ENCODE results near the gene KIAA1755.
"Not testable (repeated sequence)": the region's sequence is repeated elsewhere in the genome, so short reads cannot be mapped to it uniquely, and the experiment has no call there.

Gene KIAA1755

DNA sequence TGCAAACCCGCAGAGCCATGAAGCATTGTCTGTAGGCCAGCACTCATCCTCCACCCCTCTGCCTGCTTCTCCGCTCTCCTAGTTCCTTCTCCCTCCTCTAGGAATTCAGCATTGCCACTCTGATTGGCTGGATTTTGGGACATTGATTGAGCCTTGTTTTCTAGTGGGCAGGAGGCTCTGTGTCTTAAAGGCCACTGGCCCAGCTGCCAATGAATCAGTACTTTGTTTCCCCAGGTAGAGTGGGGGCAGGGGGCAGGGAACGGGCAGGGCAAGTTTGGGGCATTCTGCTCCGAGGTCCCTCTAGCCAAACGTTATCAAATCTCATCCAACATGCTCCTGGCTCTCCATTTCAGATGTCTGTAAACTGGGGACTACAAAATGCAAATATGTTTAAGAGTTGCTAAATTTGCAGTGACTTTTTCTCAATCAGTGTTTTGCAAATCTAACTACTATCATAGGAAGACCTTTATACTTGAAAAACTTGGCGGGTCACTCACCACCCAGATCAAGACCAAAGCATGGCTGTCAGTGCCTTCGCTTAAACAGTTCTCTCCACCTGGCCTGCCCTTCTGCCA lies 33.0 kb upstream of the KIAA1755 start:
- DNase-seq (ENCODE audit: low read depth, low spot score), result no peak
- in situ Hi-C loops (cut with HindIII; ENCODE audit: low sequenced_read_pairs), result no loop called here

DNA sequence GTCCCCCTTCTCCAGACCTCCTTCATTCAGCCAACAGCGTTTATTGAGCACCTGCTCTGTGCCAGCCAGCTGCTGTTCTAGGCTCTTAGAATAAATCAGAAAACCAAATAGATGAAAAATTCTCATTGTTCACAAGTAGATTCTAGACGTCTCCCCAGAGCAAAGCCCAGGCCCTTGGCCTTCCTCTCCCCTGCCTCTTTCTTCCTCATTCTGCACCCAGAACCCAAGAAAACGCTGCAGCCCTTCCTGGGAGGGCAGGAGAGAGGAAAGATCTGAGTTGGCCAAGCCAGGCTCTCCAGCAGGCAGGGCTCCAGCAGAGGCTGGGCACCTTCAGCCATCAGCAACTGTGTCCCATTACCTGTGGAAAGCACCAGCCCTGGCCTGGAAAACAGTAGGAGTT lies 31.4 kb upstream of the KIAA1755 start:
- TF ChIP-seq, protein P1, sequence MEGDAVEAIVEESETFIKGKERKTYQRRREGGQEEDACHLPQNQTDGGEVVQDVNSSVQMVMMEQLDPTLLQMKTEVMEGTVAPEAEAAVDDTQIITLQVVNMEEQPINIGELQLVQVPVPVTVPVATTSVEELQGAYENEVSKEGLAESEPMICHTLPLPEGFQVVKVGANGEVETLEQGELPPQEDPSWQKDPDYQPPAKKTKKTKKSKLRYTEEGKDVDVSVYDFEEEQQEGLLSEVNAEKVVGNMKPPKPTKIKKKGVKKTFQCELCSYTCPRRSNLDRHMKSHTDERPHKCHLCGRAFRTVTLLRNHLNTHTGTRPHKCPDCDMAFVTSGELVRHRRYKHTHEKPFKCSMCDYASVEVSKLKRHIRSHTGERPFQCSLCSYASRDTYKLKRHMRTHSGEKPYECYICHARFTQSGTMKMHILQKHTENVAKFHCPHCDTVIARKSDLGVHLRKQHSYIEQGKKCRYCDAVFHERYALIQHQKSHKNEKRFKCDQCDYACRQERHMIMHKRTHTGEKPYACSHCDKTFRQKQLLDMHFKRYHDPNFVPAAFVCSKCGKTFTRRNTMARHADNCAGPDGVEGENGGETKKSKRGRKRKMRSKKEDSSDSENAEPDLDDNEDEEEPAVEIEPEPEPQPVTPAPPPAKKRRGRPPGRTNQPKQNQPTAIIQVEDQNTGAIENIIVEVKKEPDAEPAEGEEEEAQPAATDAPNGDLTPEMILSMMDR (IDR thresholded peaks at IDR 0.05; ENCODE audit: low read depth, low read length), result no peak
- H3K4me3 ChIP-seq (ENCODE audit: low read depth, low read length), result no peak overlapping the region
- in situ Hi-C loops (cut with HindIII; ENCODE audit: low sequenced_read_pairs), result no loop called here
- DNase-seq (ENCODE audit: low read depth, low spot score), result no peak

More for the DNA sequence above, 33.0 kb upstream of the KIAA1755 start:
- no peak overlapping the region for H3K4me3 ChIP-seq (ENCODE audit: low read depth, low read length)
- TF ChIP-seq, protein P1 (IDR thresholded peaks at IDR 0.05; ENCODE audit: low read depth, low read length), result no peak

DNA sequence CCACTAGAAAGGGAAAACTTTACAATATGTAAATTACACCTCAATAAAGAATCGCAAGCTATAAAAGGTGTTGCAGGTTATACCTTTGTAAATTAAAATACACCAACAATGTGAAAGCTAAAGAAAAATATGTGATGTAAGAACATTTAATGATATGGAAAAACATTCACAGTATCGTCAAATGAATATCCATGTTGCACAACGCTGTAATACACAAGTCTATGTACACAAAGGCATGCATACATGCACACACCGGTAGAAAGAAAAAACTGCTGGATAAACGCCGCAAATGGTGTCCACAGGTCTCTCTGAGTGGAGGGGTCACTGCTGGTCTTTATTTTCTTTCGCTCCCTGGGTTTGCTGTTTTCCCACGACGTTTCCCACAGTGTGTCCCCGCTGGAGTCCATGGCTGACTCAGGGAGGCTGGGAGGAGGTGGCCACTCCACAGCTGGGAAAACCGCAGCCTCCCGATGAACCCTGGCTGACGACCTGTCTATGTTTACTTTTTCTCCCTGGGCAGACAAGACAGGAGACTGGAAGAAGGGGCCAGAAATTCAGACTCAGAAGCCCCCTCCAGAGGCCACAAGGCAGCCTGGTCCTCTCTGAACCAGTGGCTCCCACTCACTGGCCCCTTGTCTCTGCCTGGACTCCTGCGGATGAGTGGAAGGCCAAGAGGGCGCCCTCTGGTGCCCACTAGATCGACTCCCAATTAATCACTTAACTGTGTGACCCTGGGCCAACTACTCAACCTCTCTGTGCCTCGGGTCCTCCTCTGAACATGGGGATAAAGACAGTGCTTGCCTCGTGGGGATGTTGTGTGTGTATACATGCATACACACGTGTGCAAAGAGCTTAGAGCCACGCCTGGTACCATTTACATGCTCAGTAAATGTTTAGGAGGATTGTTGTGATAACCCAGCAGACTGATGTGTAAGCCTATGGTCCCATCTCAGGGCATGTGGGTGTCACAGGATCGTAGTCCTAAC lies 30.6 kb upstream of the KIAA1755 start:
- H3K4me3 ChIP-seq (ENCODE audit: low read depth, low read length), result no peak overlapping the region
- in situ Hi-C loops (cut with HindIII; ENCODE audit: low sequenced_read_pairs), result no loop called here
- peak; percentile 98 for DNase-seq (ENCODE audit: low read depth, low spot score)
- TF ChIP-seq, protein P1 (IDR thresholded peaks at IDR 0.05; ENCODE audit: low read depth, low read length), result peak; percentile 73

DNA sequence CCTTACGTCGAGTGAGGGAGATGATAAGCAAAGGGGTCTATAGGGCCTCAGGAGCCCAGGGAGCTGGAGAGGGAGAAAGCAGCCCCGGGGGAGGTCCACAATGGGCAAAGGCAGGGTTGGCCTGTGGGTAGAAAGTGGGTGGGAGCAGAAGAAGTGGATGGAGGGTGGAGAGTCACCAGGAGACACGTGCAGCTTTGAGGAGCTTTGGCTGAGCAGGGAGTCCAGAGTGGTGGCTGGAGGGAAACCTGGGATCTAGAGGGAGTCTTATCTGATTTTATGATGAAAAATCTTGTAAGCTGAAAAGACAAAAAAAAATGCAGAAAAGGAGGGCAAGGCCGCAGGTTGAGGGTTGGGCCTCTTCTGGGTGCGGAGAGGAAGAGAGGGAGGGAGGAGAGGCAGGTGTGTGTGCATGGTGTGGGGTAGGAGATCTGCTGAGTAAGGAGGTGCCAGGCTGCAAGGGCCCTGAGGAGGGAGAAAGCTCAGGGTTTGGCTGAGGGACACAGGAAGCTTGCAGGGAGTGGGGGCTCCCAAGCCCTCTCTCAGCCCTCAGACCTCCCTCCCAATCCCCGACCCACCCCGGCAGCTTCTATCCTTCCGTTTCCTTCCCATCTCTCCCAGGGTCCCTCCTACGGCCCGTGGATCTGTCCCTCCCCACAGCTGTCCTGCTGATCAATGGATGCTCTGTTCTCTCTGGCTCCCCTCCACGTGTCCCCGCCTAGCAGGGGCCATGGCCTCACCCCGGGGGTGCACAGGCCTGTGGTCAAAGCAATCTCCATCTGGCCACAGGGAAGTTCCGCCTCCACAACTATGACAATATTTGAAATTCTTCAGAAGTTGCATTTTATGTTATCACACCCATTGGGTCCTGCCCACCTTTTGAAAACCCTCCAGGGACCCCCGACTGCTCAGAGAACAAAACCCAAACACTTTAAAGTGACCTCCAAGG lies 26.3 kb upstream of the KIAA1755 start:
- H3K4me3 ChIP-seq (ENCODE audit: low read depth, low read length), result no peak overlapping the region
- DNase-seq (ENCODE audit: low read depth, low spot score), result peak; percentile 97
- TF ChIP-seq, protein P1 (IDR thresholded peaks at IDR 0.05; ENCODE audit: low read depth, low read length), result no peak
- in situ Hi-C loops (cut with HindIII; ENCODE audit: low sequenced_read_pairs), result no loop called here

DNA sequence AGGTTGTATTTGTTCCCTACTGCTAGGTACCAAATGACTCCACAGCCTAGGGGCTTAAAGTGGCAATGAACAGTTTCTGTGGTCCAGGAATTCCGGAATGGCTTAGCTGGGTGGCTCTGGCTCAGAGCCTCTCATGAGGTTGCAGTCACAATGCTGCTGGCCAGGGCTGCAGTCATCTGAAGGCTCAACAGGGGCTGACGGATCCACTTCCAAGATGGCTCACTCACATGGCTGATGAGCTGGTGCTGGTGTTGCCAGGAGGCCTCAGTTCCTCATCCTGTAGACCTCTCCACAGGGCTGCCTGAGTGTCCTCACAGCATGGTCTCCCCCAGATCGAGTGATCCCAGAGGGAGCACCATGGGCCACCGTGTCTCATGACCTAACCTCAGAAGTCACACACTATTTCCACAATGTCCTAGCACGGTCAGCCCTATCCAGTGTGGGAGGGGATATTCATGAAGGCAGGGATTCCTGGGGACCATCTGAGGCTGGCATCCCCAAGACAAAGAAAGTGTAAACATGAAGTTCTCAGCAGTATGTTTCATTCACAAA lies 24.4 kb upstream of the KIAA1755 start:
- TF ChIP-seq, protein P1 (IDR thresholded peaks at IDR 0.05; ENCODE audit: low read depth, low read length), result no peak
- no peak for DNase-seq (ENCODE audit: low read depth, low spot score)
- in situ Hi-C loops (cut with HindIII; ENCODE audit: low sequenced_read_pairs), result no loop called here
- no peak overlapping the region for H3K4me3 ChIP-seq (ENCODE audit: low read depth, low read length)

DNA sequence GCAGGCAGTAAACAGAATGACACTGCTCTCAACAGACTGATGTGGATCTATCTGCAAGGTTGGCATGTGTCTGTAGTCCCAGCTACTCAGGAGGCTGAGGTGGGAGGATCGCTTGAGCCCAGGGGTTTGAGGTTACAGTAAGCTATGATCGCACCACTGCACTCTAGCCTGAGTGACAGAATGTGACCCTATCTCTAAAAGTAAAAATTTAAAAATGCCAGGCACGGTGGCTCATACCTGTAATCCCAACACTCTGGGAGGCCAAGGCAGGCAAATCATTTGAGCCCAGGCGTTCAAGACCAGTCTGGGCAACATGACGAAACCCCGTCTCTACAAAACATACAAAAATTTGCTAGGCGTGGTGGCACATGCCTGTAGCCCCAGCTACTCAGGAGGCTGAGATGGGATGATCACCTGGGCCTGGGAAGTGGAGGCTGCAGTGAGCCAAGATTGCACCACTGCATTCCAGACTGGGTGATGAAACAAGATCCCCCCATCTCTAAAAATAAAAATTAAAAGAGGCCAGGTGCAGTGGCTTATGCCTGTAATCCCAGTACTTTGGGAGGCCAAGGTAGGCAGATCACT lies 23.6 kb upstream of the KIAA1755 start:
- DNase-seq (ENCODE audit: low read depth, low spot score); H3K4me3 ChIP-seq (ENCODE audit: low read depth, low read length); in situ Hi-C loops (cut with HindIII; ENCODE audit: low sequenced_read_pairs): not testable (repeated sequence)

Data from astrocyte of the spinal cord (primary cell).